Esophagus squamous epithelium (tissue), 4 donors: ENCODE measurements around the gene FYN.

Experiments
- CTCF ChIP-seq, 6 experiments: fragments of 450-650 bp in 4 of 6; fragments of 200-600 bp in 2 of 6; sonication (generic) in 2 of 6; IDR thresholded peaks; one replicate each; pipeline ENCODE4 v1.5.1; 2016 to 2019; ENCODE audit warnings: antibody characterized with exemption in 6 of 6, mild to moderate bottlenecking in 4 of 6, moderate library complexity in 4 of 6
- POLR2A ChIP-seq, 4 donors: fragments of 450-650 bp; IDR thresholded peaks; one replicate each; pipeline ENCODE4 v1.6.1; 2017; ENCODE audit warnings: antibody characterized with exemption in 4 of 4, mild to moderate bottlenecking in 4 of 4, moderate library complexity in 3 of 4

- no peak for TF ChIP-seq CTCF (IDR thresholded peaks at IDR 0.05)
- no peak for TF ChIP-seq POLR2A (IDR thresholded peaks at IDR 0.05)
Observed at GRCh38 chr6:111702268-111702667, 171.0 kb downstream of the FYN start.
